Pancreas (tissue), 10 donors: ENCODE data around the gene GBGT1. TPM values are rescaled to one million over a fixed set of nuclear protein-coding genes. Genes with fewer than 3 reads are reported as not detected.

ENCODE experiments used
- ATAC-seq, 4 donors: fragments of 200-7000 bp; cut with Tn5 transposase; one replicate each; pipeline versions ENCODE4 v1.8.0 to v1.9.1; 2020; ENCODE audit warnings: mild to moderate bottlenecking in 4 of 4, moderate library complexity in 4 of 4
- DNase-seq, 6 donors: peaks; one replicate each; pipeline ENCODE4 v3.0.0-alpha.2; 2020
- FAIRE-seq: peaks from 2 replicates; lab custom pipeline; 2012; peaks lifted over from hg19 to GRCh38; lab: Jason Lieb, UNC
- H3K27ac ChIP-seq, 4 donors: fragments of 200-600 bp; sonication (generic); 1 replicate in 3 of 4; 2 replicates in 1 of 4; pipeline versions ENCODE4 v1.5.0 to v1.8.0; 2020
- H3K27me3 ChIP-seq, 4 donors: fragments of 200-600 bp; one replicate each; pipeline ENCODE4 v1.8.0; 2021
- H3K36me3 ChIP-seq, 3 donors: fragments of 200-600 bp; sonication (generic) in 1 of 3; one replicate each; pipeline versions ENCODE4 v1.5.0 to v1.8.0; 2020 to 2021
- H3K4me1 ChIP-seq, 3 donors: fragments of 200-600 bp; one replicate each; pipeline ENCODE4 v1.8.0; 2021
- H3K4me3 ChIP-seq, 4 donors: fragments of 200-600 bp; sonication (generic) in 2 of 4; one replicate each; pipeline versions ENCODE4 v1.5.0 to v1.8.0; 2020 to 2021
- H3K9me3 ChIP-seq, 4 donors: fragments of 200-600 bp; one replicate each; pipeline ENCODE4 v1.8.0; 2021
- WGBS, 2 donors: extraction: QIAGEN DNeasy Blood & Tissue Kit; methylation state at CpG; one replicate each; pipeline ENCODE4 v1.1.7; 2013; 5-methylcytosine and 5-hydroxymethylcytosine counted together
- intact Hi-C, 3 donors: fragments of 100-400 bp; cut with DNase I; formaldehyde crosslinking; loops; one replicate each; pipeline versions ENCODE4 v1.11.1 to v1.14.2; 2022
- polyA plus RNA-seq, 2 donors: library from polyadenylated mRNA; stranded (reverse); fragments of 200-250 nt; gene quantifications; one replicate each; pipeline ENCODE4 v1.2.3, GENCODE V29; 2013
- total RNA-seq, 6 donors: library from RNA; stranded (reverse); fragmentation: NEBNext Ultra II Directional in 4 of 6; extraction: Animal tissue kit (Norgen Biotek cat#: 25700) in 4 of 6; gene quantifications; one replicate each; pipeline versions ENCODE4 v1.2.1 to v1.2.4, GENCODE V29; 2021 to 2023
- TF ChIP-seq, protein P1 (sequence below), 4 donors: fragments of 200-600 bp; sonication (generic) in 3 of 4; IDR thresholded peaks; one replicate each; pipeline versions ENCODE4 v1.5.0 to v1.8.0; 2021; ENCODE audit warnings: antibody characterized with exemption in 4 of 4
- donor health status: healthy with polysubstance abuse.
- donor health status: DM: no; HTN: no; CAD: no; lungs with moderate emphysema.
- donor health status: DM: no; HTN: no; CAD: no.
- donor health status: control.
- donor health status: control.
- donor health status: Bipolar disorder and iron deficiency.
- donor health status: DM: yes; HTN: yes; CAD: no.
- donor health status: DM: no; HTN: no; CAD: no.
- donor health status: DM: no; HTN: no; CAD: no.
- donor health status: DM: yes; HTN: yes; CAD: no.

GBGT1 gene
- total and polyA plus RNA-seq, 8 donors, result 1.5 to 11.9 (median 4.0) TPM

DNA sequence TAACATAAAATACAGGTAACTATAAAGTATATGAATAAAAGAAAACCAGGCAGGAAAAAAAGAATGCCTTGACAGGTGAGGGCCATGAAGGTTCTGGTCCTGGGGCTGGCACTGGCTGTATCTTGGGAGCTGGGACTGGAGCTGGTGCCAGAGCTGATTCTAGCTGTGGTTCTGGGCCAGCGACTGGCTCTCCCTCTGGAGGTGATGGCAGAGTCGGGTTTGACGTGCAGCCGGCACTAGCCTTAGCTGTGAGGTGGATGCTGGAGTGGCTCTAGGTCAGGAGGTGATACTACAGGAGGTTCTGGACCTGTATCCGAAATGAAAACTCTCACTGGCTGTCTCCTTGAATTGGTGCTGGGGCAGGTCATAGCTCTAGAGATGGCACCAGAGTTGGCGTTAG is 23.0 kb upstream of the GBGT1 start:
- intact Hi-C loops, result loop anchor here in 2 of 3 donors (5.0 to 10.0 kb wide), 4 partner anchors 146 to 301 kb away; partner anchors contain the start of gene SURF6 (in 1 of the 2)
- Histone ChIP-seq H3K4me1 (no peaks in the 10 kb centered on the region), H3K27ac (no peak overlapping the region), H3K9me3 (no peaks in the 10 kb centered on the region), H3K36me3 (no peaks in the 10 kb centered on the region), H3K27me3 (no peaks in the 10 kb centered on the region), H3K4me3 (no peak overlapping the region)
- ATAC-seq (no peak), FAIRE-seq (no peak), DNase-seq (no peak)
- WGBS, 2 donors, result 83 to 85% methylated on average over 6 of the region's 6 CpGs
- TF ChIP-seq, protein P1, sequence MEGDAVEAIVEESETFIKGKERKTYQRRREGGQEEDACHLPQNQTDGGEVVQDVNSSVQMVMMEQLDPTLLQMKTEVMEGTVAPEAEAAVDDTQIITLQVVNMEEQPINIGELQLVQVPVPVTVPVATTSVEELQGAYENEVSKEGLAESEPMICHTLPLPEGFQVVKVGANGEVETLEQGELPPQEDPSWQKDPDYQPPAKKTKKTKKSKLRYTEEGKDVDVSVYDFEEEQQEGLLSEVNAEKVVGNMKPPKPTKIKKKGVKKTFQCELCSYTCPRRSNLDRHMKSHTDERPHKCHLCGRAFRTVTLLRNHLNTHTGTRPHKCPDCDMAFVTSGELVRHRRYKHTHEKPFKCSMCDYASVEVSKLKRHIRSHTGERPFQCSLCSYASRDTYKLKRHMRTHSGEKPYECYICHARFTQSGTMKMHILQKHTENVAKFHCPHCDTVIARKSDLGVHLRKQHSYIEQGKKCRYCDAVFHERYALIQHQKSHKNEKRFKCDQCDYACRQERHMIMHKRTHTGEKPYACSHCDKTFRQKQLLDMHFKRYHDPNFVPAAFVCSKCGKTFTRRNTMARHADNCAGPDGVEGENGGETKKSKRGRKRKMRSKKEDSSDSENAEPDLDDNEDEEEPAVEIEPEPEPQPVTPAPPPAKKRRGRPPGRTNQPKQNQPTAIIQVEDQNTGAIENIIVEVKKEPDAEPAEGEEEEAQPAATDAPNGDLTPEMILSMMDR (IDR thresholded peaks at IDR 0.05), result no peak

DNA sequence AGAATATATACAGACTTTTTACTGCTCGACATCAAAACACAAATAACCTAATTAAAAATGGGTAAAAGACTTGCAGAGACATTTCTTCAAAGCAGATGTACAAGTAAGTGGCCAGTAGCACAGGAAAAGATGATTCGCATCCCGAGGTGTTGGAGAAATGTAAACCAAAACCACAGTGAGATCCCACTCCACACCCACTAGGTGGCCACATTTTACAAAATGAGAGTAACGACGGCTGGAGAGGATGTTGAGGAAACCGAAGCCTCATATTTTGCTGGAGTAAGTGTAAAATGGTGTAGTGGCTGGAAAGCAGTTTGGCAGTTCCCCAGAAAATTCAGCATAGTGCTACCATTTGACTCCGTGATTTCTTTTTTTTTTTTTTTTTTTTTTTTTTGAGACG is 21.3 kb upstream of the GBGT1 start:
- Histone ChIP-seq H3K4me3 (no peak overlapping the region), H3K36me3 (no peaks in the 10 kb centered on the region), H3K4me1 (no peaks in the 10 kb centered on the region), H3K27ac (no peak overlapping the region), H3K9me3 (no peaks in the 10 kb centered on the region), H3K27me3 (no peaks in the 10 kb centered on the region)
- FAIRE-seq (no peak), DNase-seq (peak in 2 of 6 donors; percentile 30 to 42), ATAC-seq (peak; percentile 72 to 91 (median 87))
- WGBS, 2 donors, result 6 to 13% methylated on average over 7 of the region's 8 CpGs
- TF ChIP-seq, protein P1 (IDR thresholded peaks at IDR 0.05), result peak in 2 of 4 donors; percentile 32 to 38
- intact Hi-C loops, result loop anchor here in 2 of 3 donors (5.0 to 10.0 kb wide), 4 partner anchors 147 to 302 kb away; partner anchors contain the start of gene SURF6 (in 1 of the 2)

DNA sequence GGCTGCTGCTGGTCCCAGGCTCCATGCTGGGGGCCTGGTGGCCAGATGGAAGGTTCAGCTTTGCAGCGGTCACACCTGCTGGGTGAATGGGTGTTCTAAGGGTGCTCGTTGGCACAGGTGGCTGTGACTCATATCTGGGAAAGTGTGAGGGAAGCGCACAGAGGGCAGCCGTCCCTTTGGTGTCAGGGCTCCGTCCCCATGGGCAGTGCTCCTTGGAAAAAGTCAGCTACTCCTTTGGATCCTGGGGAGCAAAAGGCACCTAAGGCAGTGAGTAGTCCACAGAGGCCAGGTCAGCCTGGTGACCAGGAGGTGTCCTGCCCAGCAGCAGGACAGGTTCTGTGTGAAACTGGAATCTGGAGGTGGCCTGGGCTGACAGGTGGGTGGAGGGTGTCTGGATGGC is 18.4 kb upstream of the GBGT1 start:
- FAIRE-seq, result no peak
- intact Hi-C loops, result loop anchor here in 1 of 3 donors (10.0 kb wide), 2 partner anchors 153 to 303 kb away; partner anchors contain the start of gene SURF6

DNA sequence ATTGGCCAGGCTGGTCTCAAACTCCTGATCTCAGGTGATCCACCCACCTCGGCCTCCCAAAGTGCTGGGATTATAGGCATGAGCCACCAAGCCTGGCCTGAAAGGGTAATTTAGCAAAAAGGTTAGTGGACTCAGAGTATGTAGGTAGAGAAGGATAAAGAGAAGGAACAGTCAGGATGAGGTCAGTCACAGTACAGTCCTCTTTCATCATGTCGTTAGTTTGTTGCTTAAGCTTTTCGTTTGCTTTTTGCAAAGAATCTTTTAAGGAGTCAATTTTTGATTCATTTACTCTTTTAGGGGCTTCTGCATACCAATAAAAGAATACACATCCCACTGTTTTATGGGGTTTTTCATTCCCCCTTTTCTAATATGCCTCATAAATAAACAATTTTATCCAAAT is 17.8 kb upstream of the GBGT1 start:
- WGBS, 2 donors, result 62 to 80% methylated on average over 3 of the region's 3 CpGs
- no peak for ATAC-seq

More for the DNA sequence above, 18.4 kb upstream of the GBGT1 start:
- Histone ChIP-seq H3K9me3 (no peaks in the 10 kb centered on the region), H3K4me3 (no peak overlapping the region), H3K27ac (no peak overlapping the region), H3K36me3 (no peaks in the 10 kb centered on the region), H3K4me1 (no peaks in the 10 kb centered on the region), H3K27me3 (no peaks in the 10 kb centered on the region)
- WGBS, 2 donors, result 71 to 80% methylated on average over 5 of the region's 5 CpGs
- ATAC-seq (no peak), DNase-seq (no peak)
- TF ChIP-seq, protein P1 (IDR thresholded peaks at IDR 0.05), result no peak

More for the DNA sequence above, 17.8 kb upstream of the GBGT1 start:
- intact Hi-C loops, result loop anchor here in 1 of 3 donors (10.0 kb wide), 2 partner anchors 153 to 303 kb away; partner anchors contain the start of gene SURF6
- TF ChIP-seq, protein P1 (IDR thresholded peaks at IDR 0.05), result no peak
- H3K4me3 ChIP-seq, result no peak overlapping the region
- no peak for DNase-seq
- H3K4me1 ChIP-seq, result no peaks in the 10 kb centered on the region
- H3K27ac ChIP-seq, result no peak overlapping the region
- H3K36me3 ChIP-seq, result no peaks in the 10 kb centered on the region
- no peaks in the 10 kb centered on the region for H3K9me3 ChIP-seq
- H3K27me3 ChIP-seq, result no peaks in the 10 kb centered on the region
- FAIRE-seq, result no peak
